Neutrophil (primary cell): ENCODE results near the gene AGAP2.
A peak's percentile ranks its signal among the peaks of the same experiment; 100 is the strongest.

Experiments used
- H3K27ac ChIP-seq: fragments of 200-600 bp; sonication (generic); 2 replicates; pipeline ENCODE4 v1.5.1; 2016; ENCODE audit warnings: mild to moderate bottlenecking, moderate library complexity
- H3K27me3 ChIP-seq: fragments of 200-600 bp; sonication (generic); 2 replicates; pipeline ENCODE4 v1.6.0; 2016; ENCODE audit warnings: mild to moderate bottlenecking
- H3K36me3 ChIP-seq: fragments of 200-600 bp; sonication (generic); 2 replicates; pipeline ENCODE4 v1.5.1; 2017
- H3K4me1 ChIP-seq, 2 experiments: fragments of 200-600 bp in 1 of 2; sonication (generic) in 1 of 2; 1 replicate in 1 of 2; 2 replicates in 1 of 2; pipeline versions ENCODE4 v1.5.1 to v1.6.1; 2013 to 2016; ENCODE audit warnings: low read depth in 1 of 2, low read length in 1 of 2, mild to moderate bottlenecking in 1 of 2, moderate library complexity in 1 of 2; ENCODE audit not compliant: control insufficient read depth in 1 of 2, insufficient read depth in 1 of 2
- H3K4me3 ChIP-seq, 2 experiments: fragments of 200-600 bp in 1 of 2; sonication (generic) in 1 of 2; 1 replicate in 1 of 2; 2 replicates in 1 of 2; pipeline ENCODE4 v1.5.1; 2013 to 2016; ENCODE audit warnings: low read depth in 1 of 2, low read length in 1 of 2, mild to moderate bottlenecking in 1 of 2, moderate library complexity in 1 of 2
- H3K9me3 ChIP-seq: fragments of 200-600 bp; sonication (generic); 2 replicates; pipeline ENCODE4 v1.5.1; 2016
- TF ChIP-seq, protein P1 (sequence below): fragments of 200-600 bp; sonication (generic); IDR thresholded peaks from 2 replicates; pipeline ENCODE4 v1.5.1; 2016; ENCODE audit warnings: antibody characterized with exemption

Gene AGAP2

DNA sequence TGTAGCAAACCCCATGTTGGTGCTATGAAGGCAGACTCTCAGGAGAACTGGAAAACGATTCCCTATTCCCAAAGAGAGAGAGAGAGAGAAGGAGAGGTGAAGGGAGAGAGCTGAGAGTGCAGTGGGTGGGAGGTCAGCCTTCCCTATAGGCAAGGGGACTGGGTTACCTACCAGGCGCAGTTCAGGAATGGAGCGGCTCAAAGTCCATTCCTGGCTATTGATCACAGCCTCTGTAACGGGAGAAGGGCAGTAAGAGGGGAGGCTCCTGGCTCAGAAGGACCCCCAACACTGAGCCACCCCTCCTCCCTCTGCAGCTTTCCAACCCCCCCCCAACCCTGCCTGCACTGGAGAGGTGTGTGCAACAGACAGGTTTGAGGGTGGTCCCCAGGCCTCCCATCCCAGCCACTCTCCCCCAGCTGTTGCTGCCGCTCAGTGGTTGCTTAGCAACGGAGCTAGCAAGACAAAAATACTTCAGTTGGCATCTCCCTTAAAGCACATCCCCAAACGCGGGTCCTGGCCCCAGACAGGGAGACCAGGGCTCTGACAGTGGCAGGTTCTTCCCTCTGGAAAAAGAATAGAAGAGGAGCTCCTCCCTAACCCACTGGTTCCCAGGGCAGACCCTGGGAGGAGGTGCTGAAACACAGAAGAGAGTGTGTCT, 3.2 kb downstream of the AGAP2 start:
- TF ChIP-seq, protein P1, sequence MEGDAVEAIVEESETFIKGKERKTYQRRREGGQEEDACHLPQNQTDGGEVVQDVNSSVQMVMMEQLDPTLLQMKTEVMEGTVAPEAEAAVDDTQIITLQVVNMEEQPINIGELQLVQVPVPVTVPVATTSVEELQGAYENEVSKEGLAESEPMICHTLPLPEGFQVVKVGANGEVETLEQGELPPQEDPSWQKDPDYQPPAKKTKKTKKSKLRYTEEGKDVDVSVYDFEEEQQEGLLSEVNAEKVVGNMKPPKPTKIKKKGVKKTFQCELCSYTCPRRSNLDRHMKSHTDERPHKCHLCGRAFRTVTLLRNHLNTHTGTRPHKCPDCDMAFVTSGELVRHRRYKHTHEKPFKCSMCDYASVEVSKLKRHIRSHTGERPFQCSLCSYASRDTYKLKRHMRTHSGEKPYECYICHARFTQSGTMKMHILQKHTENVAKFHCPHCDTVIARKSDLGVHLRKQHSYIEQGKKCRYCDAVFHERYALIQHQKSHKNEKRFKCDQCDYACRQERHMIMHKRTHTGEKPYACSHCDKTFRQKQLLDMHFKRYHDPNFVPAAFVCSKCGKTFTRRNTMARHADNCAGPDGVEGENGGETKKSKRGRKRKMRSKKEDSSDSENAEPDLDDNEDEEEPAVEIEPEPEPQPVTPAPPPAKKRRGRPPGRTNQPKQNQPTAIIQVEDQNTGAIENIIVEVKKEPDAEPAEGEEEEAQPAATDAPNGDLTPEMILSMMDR, result no peak
- Histone ChIP-seq H3K27ac (peak overlapping the region; percentile 39), H3K27me3 (no peaks in the 10 kb centered on the region), H3K4me3 (no peak overlapping the region), H3K9me3 (no peaks in the 10 kb centered on the region), H3K4me1 (peaks cover 15% of the 10 kb centered on the region in 2 experiments), H3K36me3 (peaks cover 95% of the 10 kb centered on the region)

DNA sequence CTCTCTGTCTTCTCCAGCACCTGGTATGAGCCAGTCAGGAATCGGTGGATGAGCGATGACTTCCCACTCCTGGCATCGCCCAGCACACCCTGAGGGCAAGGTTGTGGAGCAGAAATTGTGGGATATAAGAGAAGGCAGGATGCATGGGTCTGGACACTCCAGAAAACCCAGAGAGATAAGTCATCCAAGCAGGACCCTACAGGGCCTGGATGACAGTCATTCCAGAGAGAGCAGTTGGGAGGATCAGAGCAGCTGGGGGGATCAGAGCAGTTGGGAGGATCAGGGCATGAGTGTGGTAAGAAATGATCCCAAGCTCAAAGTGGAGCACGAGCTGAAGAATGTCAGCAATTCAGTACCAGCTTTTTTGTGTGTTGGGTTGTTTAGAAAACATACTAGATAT, 4.0 kb downstream of the AGAP2 start:
- Histone ChIP-seq H3K36me3 (peaks cover 96% of the 10 kb centered on the region), H3K4me3 (no peak overlapping the region), H3K4me1 (peaks cover 7 to 8% of the 10 kb centered on the region in 2 experiments), H3K27me3 (no peaks in the 10 kb centered on the region), H3K9me3 (no peaks in the 10 kb centered on the region), H3K27ac (peak overlapping the region; percentile 39)
- TF ChIP-seq, protein P1, result no peak

DNA sequence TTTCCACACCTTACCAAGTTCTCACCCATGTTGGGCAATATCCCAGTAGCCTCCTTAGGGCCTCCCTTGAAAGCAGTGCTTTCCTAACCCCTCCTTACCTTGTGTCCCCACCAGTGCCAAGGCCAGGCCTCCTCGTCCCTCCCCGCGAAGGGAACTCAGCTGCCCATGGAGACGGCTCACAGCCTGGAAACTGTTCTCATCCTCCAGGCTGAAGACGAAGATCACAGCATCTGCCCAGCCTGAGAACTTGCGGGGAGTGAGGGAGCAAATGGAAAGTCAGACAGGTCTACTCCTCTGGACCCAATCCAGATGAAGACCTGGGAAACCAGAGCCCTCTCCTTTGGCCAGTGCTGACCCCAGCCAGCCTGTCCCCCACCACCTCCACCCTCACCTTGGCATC, 4.6 kb downstream of the AGAP2 start:
- H3K27me3 ChIP-seq, result no peaks in the 10 kb centered on the region
- peaks cover 98% of the 10 kb centered on the region for H3K36me3 ChIP-seq
- H3K27ac ChIP-seq, result peak overlapping the region; percentile 39
- H3K9me3 ChIP-seq, result no peaks in the 10 kb centered on the region
- no peak overlapping the region for H3K4me3 ChIP-seq
- H3K4me1 ChIP-seq, result peaks cover under 1 to 1% of the 10 kb centered on the region in 2 experiments
- TF ChIP-seq, protein P1, result no peak

DNA sequence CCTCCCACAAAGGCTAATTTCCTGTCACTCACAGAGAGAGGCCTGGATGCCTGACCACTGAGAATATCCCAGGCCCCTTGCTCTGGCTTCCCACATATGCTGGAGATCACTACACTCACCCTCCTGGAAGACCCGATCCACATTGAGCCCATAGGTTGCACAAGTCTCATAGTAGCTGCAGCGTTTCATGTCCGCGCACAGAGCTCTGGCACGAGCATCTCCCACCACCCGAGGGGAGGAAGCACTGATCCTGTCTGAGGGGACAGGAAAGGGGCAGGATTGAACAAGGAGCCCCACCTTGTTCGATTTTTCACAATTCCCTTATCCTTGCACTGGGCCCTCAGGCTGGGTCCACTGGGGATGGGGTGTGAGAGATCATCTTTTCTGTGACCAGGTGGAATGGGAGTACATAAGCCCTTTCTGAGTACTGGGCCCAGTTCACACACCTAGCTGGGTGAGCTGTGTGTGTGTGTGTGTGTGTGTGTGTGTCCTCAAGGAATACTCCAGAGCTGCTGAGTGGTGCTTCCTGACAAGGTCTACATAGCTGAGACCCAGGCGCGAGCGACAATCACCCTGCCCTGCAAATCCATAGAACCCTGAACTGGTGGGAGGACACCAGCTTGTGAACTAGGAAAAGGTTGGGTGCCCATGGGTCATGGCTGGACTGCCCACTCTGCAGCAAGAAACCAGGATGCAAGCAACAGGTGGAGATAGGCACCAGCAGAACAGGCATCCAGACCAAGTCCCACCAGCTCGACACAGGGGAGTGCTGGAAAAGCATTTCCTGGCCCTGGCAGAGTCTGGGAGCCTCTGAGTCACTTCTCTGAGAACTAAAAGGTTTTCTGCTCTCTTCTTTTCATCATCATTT, 5.6 kb downstream of the AGAP2 start:
- TF ChIP-seq, protein P1, result no peak
- H3K4me1 ChIP-seq, result no peaks in the 10 kb centered on the region
- H3K9me3 ChIP-seq, result no peaks in the 10 kb centered on the region
- H3K4me3 ChIP-seq, result no peak overlapping the region
- peaks cover 99% of the 10 kb centered on the region for H3K36me3 ChIP-seq
- no peaks in the 10 kb centered on the region for H3K27me3 ChIP-seq
- H3K27ac ChIP-seq, result peak overlapping the region; percentile 29

DNA sequence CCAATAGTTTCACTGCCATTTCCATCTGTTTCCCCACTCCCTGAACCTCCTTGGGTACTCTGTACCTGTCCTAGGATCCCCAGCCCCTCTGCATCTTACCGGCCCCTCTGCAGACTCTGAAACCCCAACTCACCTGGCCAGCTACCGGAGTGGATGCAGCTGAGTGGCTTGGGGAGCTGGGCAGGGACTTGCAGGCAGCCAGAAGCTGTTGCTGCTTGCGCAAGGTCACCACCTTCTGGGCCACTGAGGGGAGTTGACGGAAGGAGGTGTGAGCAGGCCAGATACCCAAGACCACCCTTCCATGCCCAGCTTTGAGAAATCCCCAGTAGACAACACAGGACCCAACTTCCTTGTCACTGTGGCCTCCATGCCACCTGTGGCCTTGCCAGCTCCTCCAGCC, 6.3 kb downstream of the AGAP2 start:
- H3K36me3 ChIP-seq, result peaks cover 99% of the 10 kb centered on the region
- no peaks in the 10 kb centered on the region for H3K4me1 ChIP-seq
- H3K27ac ChIP-seq, result peak overlapping the region; percentile 2
- H3K27me3 ChIP-seq, result no peaks in the 10 kb centered on the region
- H3K9me3 ChIP-seq, result no peaks in the 10 kb centered on the region
- TF ChIP-seq, protein P1, result no peak
- no peak overlapping the region for H3K4me3 ChIP-seq
